HEK293T (cell line): ENCODE measurements around the gene TRIOBP.

Source experiments
- FOXM1 ChIP-seq: fragments of 450-650 bp; IDR thresholded peaks from 2 replicates; pipeline ENCODE4 v1.6.1; 2017; ENCODE audit warnings: mild to moderate bottlenecking, borderline replicate concordance
- HDGF ChIP-seq: fragments of 450-650 bp; IDR thresholded peaks from 2 replicates; pipeline ENCODE4 v1.6.1; 2017; ENCODE audit warnings: antibody characterized with exemption, borderline replicate concordance
- PKNOX1 ChIP-seq: fragments of 450-650 bp; IDR thresholded peaks from 2 replicates; pipeline ENCODE4 v1.6.1; 2016
- SUZ12 ChIP-seq: fragments of 450-650 bp; IDR thresholded peaks from 2 replicates; pipeline ENCODE4 v1.6.1; 2016; ENCODE audit warnings: mild to moderate bottlenecking
- TARDBP ChIP-seq: fragments of 450-650 bp; IDR thresholded peaks from 2 replicates; pipeline ENCODE4 v1.6.1; 2016
- ZNF384 ChIP-seq: fragments of 450-650 bp; IDR thresholded peaks from 2 replicates; pipeline ENCODE4 v1.6.1; 2016

DNA sequence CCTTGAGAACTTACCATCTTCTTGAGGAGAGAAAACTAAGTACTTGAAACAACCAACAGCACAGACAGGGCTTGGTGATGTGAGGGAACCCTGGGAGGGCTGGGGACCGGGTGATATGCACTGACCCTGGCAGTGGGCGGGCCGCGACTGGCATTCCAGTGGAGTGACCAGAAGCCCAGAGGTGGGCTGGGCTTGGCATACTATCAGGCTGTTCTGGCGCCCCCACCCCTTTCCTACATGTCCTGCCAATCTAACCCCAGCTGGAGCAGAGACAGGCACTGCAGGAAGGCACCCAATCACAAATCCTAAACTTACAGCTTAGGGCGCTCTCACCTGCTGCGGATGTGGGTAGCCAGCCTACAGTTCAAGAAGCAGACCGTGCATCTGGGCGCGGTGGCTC, 56.9 kb downstream of the TRIOBP start:
- TF ChIP-seq FOXM1 = no peak
- no peak for TF ChIP-seq HDGF
- TF ChIP-seq PKNOX1 = no peak
- no peak for TF ChIP-seq TARDBP
- TF ChIP-seq ZNF384 = no peak
- TF ChIP-seq SUZ12 = no peak
